HUDEP-2 (cell line): ENCODE measurements around the gene CERK.

ENCODE experiments used
- DNase-seq, 76 experiments: peaks; one replicate each; lab custom pipeline; 2025; ENCODE audit not compliant: unreplicated experiment in 76 of 76; lab: John Stamatoyannopoulos, UW

CERK gene

GRCh38 chr22:46665151-46665695, 72.8 kb downstream of the CERK start:
- DNase-seq, result no peak

- DNase-seq, result no peak
These were observed 73.7 kb downstream of the CERK start for GRCh38 chr22:46664301-46664855.

GRCh38 chr22:46663436-46664100, 74.5 kb downstream of the CERK start:
- no peak for DNase-seq

GRCh38 chr22:46663001-46663400, 75.1 kb downstream of the CERK start:
- DNase-seq, result no peak

- DNase-seq, result no peak
These were observed 75.8 kb downstream of the CERK start for GRCh38 chr22:46662226-46662625.

GRCh38 chr22:46661221-46661851, 76.7 kb downstream of the CERK start:
- DNase-seq, result no peak

- peak in 40 of 76 experiments; percentile 6 to 57 (median 23) for DNase-seq
These were observed 77.3 kb downstream of the CERK start for GRCh38 chr22:46660604-46661201.

- no peak for DNase-seq
These were observed 78.3 kb downstream of the CERK start for GRCh38 chr22:46659791-46660186.

- DNase-seq, result no peak
These were observed 78.8 kb downstream of the CERK start for GRCh38 chr22:46659059-46659790.

- DNase-seq, result no peak
These were observed 79.8 kb downstream of the CERK start for GRCh38 chr22:46657996-46658947.

- no peak for DNase-seq
These were observed 80.4 kb downstream of the CERK start for GRCh38 chr22:46657655-46657953.

GRCh38 chr22:46656856-46657654, 81.0 kb downstream of the CERK start:
- no peak for DNase-seq

- DNase-seq, result no peak
These were observed 82.0 kb downstream of the CERK start for GRCh38 chr22:46655861-46656608.

GRCh38 chr22:46654927-46655595, 83.0 kb downstream of the CERK start:
- no peak for DNase-seq

GRCh38 chr22:46654426-46654825, 83.6 kb downstream of the CERK start:
- DNase-seq, result no peak

GRCh38 chr22:46653596-46653995, 84.5 kb downstream of the CERK start:
- no peak for DNase-seq

GRCh38 chr22:46652847-46653331, 85.2 kb downstream of the CERK start:
- no peak for DNase-seq
